ENCODE results near the gene PPAT.
"Not testable (repeated sequence)": the region's sequence is repeated elsewhere in the genome, so short reads cannot be mapped to it uniquely, and the experiment has no call there.

PPAT gene

GRCh38 chr4:56435140-56435926 is at the start of gene PPAT:
TSS of gene PPAT (minus strand) at chr4:56435615. CDS start at chr4:56435477, 138 bp downstream.
- peak; percentile 98 for DNase-seq

DNA sequence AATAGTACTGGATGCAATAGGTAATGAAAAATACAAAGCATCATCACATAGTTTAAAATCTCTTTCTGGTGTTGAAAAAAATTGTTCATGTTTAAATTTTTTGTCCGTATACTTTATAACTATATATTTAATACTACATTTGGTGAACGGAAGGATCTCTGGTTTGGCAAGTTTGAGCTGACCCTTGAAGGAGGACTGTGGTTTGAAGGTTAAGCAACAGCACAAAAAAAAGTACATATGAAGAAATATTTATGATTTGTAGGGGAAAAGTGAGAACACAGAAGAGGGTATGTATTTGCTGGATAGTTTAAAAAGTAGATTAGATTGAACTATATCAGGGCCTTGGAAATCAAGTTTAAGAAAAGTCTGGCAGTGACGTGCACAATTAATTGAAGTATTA is 45.3 kb upstream of the PPAT start:
- DNase-seq = no peak

DNA sequence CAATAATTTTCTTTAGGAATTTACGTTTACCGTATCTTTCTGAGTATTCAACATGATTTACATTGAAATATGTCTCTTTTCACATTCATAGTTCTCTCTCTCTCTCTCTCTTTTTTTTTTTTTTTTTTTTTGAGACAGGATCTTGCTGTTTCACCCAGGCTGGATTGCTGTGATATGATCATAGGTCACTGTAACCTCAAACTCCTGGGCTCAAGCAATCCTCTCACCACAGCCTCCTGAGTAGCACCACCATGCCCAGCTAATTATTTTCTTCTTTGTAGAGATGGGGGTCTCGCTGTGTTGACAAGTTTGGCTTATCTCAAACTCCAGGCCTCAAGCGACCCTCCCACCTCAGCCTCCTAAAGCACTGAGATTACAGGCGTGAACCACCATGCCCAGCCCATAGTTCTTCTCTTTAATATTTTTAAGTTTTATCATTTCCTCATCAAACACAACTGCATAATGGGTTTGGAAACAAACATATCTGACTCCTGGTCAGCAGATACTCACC is 41.8 kb upstream of the PPAT start:
- DNase-seq = no peak

DNA sequence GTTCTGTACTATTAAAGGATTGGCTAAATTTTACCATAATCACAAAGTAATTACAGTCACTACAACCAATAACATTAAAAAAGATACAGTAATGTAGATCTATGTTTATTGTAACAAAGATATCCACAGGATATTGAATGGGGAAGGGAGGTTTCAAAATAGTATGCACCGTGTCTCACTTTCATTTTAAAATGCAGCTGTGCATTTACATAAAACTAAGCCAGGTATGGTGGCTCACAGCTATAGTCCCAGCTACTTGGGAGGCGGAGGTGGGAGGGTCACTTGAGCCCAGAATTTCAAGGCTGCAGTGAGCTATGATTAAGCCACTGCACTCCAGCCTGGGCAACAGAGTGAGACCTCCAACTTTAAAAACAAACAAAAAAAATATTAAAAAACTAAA is 40.5 kb upstream of the PPAT start:
- no peak for DNase-seq

DNA sequence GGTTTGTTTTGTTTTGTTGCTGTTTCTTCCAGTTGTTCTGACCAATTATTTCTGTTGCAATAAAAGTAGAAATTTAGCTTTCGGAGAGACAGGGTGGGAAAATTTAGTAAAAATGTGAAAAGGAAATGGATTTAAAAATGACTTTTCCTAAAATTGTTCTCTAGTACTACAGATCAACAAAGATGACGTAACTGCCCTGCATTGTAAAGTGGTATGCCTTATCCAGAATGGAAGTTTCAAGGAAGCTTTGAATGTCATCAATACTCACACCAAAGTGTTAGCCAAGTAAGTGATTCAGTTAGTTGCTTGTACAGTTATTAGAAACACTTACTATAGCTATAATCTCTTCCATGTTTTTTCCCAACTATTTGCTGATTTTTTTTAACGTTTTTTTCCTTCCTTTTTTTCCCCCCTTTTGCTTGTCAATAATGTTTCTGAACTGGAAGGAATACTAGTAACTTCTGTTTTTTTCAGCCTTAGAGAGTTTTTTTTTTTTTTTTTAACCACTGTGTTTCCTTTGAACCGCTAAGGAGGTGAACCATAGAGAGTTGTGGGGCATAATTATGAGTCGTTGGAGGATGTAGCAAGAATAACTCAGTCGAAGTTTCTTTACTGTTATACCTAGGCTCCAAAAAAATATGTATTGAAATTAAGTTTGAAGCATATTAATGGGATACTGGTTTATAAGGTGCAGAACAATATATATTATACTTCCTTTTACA is 34.2 kb upstream of the PPAT start:
- no peak for DNase-seq

DNA sequence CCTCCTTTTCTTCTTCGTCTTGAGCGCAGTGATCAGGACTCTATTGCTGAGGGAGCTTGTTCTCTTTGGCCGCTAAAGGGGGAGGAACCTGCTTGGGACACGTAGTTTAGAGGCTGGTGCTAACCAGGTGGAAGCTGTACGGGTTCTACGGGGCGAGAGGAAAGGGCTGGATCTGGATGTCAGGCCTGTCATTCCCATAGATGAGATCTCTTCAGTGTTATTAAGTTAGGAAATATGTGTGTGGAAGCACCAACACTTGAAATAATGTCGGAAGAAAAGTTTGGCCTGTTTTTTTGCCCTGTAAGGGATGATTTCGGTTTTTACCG is 32.6 kb upstream of the PPAT start:
- no peak for DNase-seq

GRCh38 chr4:56467284-56468096 is 32.1 kb upstream of the PPAT start, which contains the start of gene SRP72:
TSS of gene SRP72 (plus strand) at chr4:56467617. CDS start at chr4:56467636, 19 bp downstream.
- DNase-seq = peak; percentile 86

DNA sequence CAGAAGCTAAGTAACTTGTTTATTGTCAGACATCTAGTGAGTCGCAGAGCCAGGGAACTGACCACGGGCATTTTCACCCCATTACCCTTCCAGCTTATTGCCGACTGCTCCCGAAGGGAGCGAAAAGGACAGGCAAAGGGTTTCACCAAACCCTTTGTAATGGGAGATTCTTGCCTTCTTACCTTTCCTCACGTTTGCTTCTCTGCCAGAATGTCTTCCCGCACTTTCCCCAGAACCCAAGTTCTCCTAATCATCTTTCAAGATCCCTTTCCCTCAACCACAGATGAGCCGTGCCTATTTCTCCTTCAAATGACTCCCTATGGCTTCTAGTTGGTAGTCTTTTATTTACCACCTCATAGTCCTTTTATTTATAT is 31.5 kb upstream of the PPAT start:
- DNase-seq = no peak

DNA sequence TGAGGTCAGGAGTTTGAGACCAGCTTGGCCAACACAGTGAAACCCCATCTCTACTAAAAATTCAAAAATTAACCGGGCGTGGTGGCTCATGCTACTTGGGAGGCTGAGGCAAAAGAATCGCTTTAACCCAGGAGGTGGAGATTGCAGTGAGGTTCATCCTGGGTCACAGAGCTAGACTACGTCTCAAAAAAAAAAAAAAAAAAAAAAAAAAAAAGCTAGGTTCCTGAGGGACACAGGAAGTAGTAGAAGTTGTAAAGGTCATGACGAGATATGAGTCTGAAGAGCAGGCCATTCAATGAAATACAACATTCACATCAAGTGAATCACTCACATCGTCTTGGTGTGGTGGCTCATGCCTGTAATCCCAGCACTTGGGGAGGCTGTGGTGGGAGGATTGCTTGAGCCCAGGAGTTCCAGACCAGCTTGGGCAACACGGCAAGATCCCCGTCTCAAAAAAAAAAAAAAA is 30.9 kb upstream of the PPAT start:
- DNase-seq = peak; percentile 53

- DNase-seq = no peak
Measured at GRCh38 chr4:56465599-56466295, 30.3 kb upstream of the PPAT start.

GRCh38 chr4:56464581-56464980 is 29.2 kb upstream of the PPAT start:
- no peak for DNase-seq

- DNase-seq = no peak
Measured at GRCh38 chr4:56463711-56464110, 28.3 kb upstream of the PPAT start.

DNA sequence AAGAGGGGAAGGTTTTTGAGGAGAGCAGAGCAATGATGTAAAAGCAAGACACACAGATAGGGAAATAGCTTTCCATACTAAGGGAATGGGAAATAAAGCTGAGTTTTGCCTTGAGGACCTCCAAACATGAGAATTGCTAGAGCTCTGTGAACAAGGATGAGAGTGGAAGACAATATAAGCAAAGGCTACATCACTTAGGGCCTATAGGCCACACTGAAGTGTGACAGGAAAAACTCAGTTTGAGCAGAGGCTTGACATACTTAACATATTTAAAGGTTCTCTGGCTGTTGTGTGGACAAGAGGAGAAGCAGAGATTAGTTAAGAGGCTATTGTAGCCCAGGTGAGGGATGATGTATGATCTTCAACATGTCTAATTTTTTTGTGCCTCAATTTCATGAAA is 26.7 kb upstream of the PPAT start:
- DNase-seq = no peak

GRCh38 chr4:56460085-56460484 is 24.7 kb upstream of the PPAT start:
- no peak for DNase-seq

GRCh38 chr4:56450342-56450741 is 14.9 kb upstream of the PPAT start:
- DNase-seq = no peak

- DNase-seq = not testable (repeated sequence)
Measured at GRCh38 chr4:56449475-56449874, 14.1 kb upstream of the PPAT start.

- no peak for DNase-seq
Measured at GRCh38 chr4:56448301-56448700, 12.9 kb upstream of the PPAT start.

DNA sequence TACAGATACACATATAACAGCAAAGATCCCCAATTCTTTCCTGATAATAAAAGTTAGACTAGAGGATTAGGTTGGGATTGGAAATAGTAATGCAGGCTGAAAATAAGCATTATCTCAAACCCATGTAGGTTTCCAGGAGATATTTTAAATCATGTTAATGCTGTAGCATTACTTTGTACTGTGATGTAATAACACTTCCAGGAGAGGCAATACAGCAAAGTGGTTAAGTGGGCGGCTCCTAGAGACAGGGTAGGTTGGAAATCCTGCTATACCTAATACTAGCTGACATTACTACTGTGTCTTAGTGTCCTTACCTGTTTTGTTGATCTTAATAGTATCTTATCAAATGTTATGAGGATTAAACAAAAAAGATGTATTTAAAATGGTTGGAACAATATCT is 10.3 kb upstream of the PPAT start:
- DNase-seq = no peak

DNA sequence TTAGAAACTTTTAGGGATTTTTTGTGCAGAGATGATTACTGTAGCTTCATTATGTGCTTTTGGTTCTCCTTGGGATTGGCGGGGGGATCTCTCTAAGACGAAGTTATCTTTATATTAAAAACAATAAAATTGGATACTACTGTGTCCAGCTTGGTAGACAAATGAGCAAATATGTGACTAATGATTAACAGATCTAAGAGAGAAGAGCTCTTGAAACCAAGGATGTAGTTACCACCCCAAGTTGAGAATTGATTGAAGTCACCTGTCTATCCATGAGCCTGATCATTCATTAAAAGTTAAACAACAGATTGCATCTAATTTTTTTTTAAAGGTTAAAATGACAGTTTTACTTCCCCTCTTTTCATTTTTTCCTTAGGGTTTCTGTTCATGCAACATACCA is 9.3 kb upstream of the PPAT start:
- no peak for DNase-seq

- DNase-seq = no peak
Measured at GRCh38 chr4:56440983-56441382, 5.6 kb upstream of the PPAT start.

DNA sequence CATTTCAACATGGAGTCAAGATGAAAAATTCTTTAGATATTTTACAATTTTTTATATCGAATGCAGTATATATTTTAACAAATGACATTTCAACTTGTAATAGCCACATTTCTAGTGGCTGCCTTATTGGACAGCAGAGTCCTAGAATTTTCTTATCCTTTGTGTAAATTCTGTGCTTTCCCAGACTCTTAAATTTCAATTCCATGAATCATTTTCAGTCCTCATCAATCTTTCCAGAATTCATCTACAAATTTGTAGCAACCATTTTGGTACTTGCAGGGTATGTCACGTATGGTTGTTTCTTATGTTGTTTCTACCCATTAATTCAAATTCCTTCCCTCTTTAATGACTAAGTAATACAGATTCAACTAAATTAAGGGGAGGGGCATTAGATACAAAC is 3.4 kb upstream of the PPAT start:
- DNase-seq = no peak

DNA sequence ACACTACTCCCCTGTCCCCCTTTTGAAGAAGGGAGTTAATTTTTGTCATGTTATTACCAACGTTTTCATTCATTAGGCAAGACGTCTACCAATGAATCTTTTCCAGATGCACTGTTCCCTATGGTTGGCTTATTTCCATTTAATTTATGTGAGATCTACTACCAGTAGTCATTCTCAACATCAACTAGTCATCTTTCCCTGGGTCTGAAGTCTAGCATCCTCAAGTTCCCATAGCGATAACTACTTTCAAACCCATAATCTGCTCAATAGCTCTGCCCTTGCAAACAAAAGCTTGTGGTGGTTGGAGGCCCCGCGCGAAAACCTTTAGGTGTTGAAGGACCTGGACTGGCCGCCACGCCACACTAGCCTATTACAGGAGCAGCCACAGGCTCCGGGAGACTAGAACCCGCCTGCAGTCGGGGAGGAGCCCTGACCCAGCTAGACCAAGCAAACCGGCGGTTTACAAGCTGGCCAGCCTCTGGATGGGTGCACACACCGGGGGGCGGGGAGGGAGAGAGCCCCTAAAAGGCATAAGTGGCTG is 746 bp downstream of the PPAT start:
- peak; percentile 68 for DNase-seq
